HG02610 (cell line): ENCODE results near the gene APOA5.
"Not testable (repeated sequence)": the region's sequence is repeated elsewhere in the genome, so short reads cannot be mapped to it uniquely, and the experiment has no call there.

Source experiments
- ATAC-seq: cut with Tn5 transposase; IDR thresholded peaks from one replicate; pipeline ENCODE4 v1.9.1; 2021; ENCODE audit warnings: mild to moderate bottlenecking, moderate library complexity; ENCODE audit not compliant: unreplicated experiment

The APOA5 gene

GRCh38 chr11:116801662-116802061 lies 10.0 kb upstream of the APOA5 start:
- not testable (repeated sequence) for ATAC-seq

GRCh38 chr11:116800610-116801009 lies 8.9 kb upstream of the APOA5 start:
- ATAC-seq = no peak

- ATAC-seq = no peak
Observed at GRCh38 chr11:116798368-116798767, 6.7 kb upstream of the APOA5 start.

- no peak for ATAC-seq
Observed at GRCh38 chr11:116797816-116798215, 6.1 kb upstream of the APOA5 start.

GRCh38 chr11:116796548-116796947 lies 4.9 kb upstream of the APOA5 start:
- ATAC-seq = no peak

- ATAC-seq = no peak
Observed at GRCh38 chr11:116794851-116795250, 3.2 kb upstream of the APOA5 start.

- ATAC-seq = no peak
Observed at GRCh38 chr11:116793772-116794097, 2.1 kb upstream of the APOA5 start.

- ATAC-seq = no peak
Observed at GRCh38 chr11:116792869-116793771, 1.4 kb upstream of the APOA5 start.

GRCh38 chr11:116792144-116792868 lies 627 bp upstream of the APOA5 start:
- no peak for ATAC-seq

- ATAC-seq = no peak
Observed at GRCh38 chr11:116791002-116791812, 472 bp downstream of the APOA5 start.

GRCh38 chr11:116790167-116791001 lies 1.3 kb downstream of the APOA5 start:
- ATAC-seq = no peak

GRCh38 chr11:116788975-116789374 lies 2.7 kb downstream of the APOA5 start:
- no peak for ATAC-seq

- no peak for ATAC-seq
Observed at GRCh38 chr11:116788534-116788933, 3.1 kb downstream of the APOA5 start.

GRCh38 chr11:116787786-116788486 lies 3.7 kb downstream of the APOA5 start, which contains the start of gene ZPR1:
TSS of gene ZPR1 (minus strand) at chr11:116788023. CDS start at chr11:116787990, 33 bp downstream.
- peak; percentile 72 for ATAC-seq

- no peak for ATAC-seq
Observed at GRCh38 chr11:116787436-116787785, 4.3 kb downstream of the APOA5 start.

GRCh38 chr11:116786966-116787365 lies 4.7 kb downstream of the APOA5 start:
- ATAC-seq = no peak

- no peak for ATAC-seq
Observed at GRCh38 chr11:116786326-116786725, 5.4 kb downstream of the APOA5 start.

- ATAC-seq = no peak
Observed at GRCh38 chr11:116782728-116783127, 9.0 kb downstream of the APOA5 start.

- no peak for ATAC-seq
Observed at GRCh38 chr11:116778556-116778955, 13.1 kb downstream of the APOA5 start.

- ATAC-seq = no peak
Observed at GRCh38 chr11:116777056-116777455, 14.6 kb downstream of the APOA5 start.
